Kidney (tissue), 14 donors: ENCODE measurements around the gene BBS2. TPM values are rescaled to one million over a fixed set of nuclear protein-coding genes. Genes with fewer than 3 reads are reported as not detected.
"Not testable (repeated sequence)": the region's sequence is repeated elsewhere in the genome, so short reads cannot be mapped to it uniquely, and the experiment has no call there.

ENCODE experiments used
- DNase-seq, 5 donors: peaks; one replicate each; pipeline ENCODE4 v3.0.0-alpha.2; 2013 to 2020
- FAIRE-seq: peaks from 2 replicates; lab custom pipeline; 2012; peaks lifted over from hg19 to GRCh38; lab: Jason Lieb, UNC
- H3K27ac ChIP-seq, 2 donors: one replicate each; pipeline ENCODE4 v1.7.0; 2013; ENCODE audit warnings: low read depth in 2 of 2, low read length in 2 of 2, inconsistent platforms in 1 of 2
- H3K27me3 ChIP-seq: one replicate; pipeline ENCODE4 v1.7.1; 2013; ENCODE audit warnings: low read length, inconsistent platforms; ENCODE audit not compliant: control insufficient read depth, insufficient read depth
- H3K36me3 ChIP-seq, 3 donors: one replicate each; pipeline versions ENCODE4 v1.7.0 to v1.7.1; 2013; ENCODE audit warnings: low read length in 3 of 3, control low read depth in 1 of 3, inconsistent platforms in 1 of 3; ENCODE audit not compliant: insufficient read depth in 3 of 3, control insufficient read depth in 2 of 3
- H3K4me1 ChIP-seq, 3 donors: one replicate each; pipeline versions ENCODE4 v1.7.0 to v1.7.1; 2013; ENCODE audit warnings: low read length in 3 of 3, inconsistent platforms in 1 of 3, low read depth in 1 of 3; ENCODE audit not compliant: control insufficient read depth in 2 of 3, insufficient read depth in 2 of 3
- H3K4me3 ChIP-seq, 3 donors: one replicate each; pipeline versions ENCODE4 v1.7.0 to v1.8.1; 2013; ENCODE audit warnings: low read length in 3 of 3, control low read depth in 1 of 3, inconsistent platforms in 1 of 3
- H3K9ac ChIP-seq, 3 donors: one replicate each; pipeline versions ENCODE4 v1.7.0 to v1.7.1; 2013; ENCODE audit warnings: low read length in 3 of 3, control low read depth in 1 of 3, inconsistent platforms in 1 of 3
- H3K9me3 ChIP-seq, 3 donors: one replicate each; pipeline versions ENCODE4 v1.7.0 to v1.7.1; 2013; ENCODE audit warnings: low read length in 3 of 3, control low read depth in 1 of 3, inconsistent platforms in 1 of 3; ENCODE audit not compliant: control insufficient read depth in 2 of 3, insufficient read depth in 1 of 3
- intact Hi-C: fragments of 100-400 bp; cut with DNase I; formaldehyde crosslinking; loops from one replicate; pipeline ENCODE4 v1.11.1; 2022
- polyA plus RNA-seq: library from polyadenylated mRNA; stranded (reverse); fragments of 350-450 nt; fragmentation: Illumina TruSeq; extraction: RNeasy Lipid Tissue Mini Kit (QIAGEN cat#74804); gene quantifications from one replicate; pipeline ENCODE4 v1.2.3, GENCODE V29; 2014; ENCODE audit warnings: low read depth, low replicate concordance; ENCODE audit not compliant: insufficient read depth
- total RNA-seq: library from RNA; stranded (reverse); fragmentation: NEBNext Ultra II Directional; extraction: Animal tissue kit (Norgen Biotek cat#: 25700); gene quantifications from one replicate; pipeline ENCODE4 v1.2.1, GENCODE V29; 2021
- TF ChIP-seq, protein P1 (sequence below): IDR thresholded peaks from 3 replicates; pipeline ENCODE4 v1.5.1; 2012; ENCODE audit warnings: mild to moderate bottlenecking, moderate library complexity, borderline replicate concordance; ENCODE audit not compliant: insufficient read depth; ENCODE audit errors: extremely low read depth
- donor health status: control.
- donor health status: control.
- donor health status: control.
- donor health status: control.
- donor health status: control.
- donor health status: DM: yes; HTN: yes; CAD: no.
- donor health status: Normal renal cell carcinoma (clear cell type).

BBS2 gene
- total and polyA plus RNA-seq, 2 donors from 2014 or later = 46.5 to 64.2 TPM

GRCh38 chr16:56493126-56493525 is 26.7 kb downstream of the BBS2 start:
- Histone ChIP-seq H3K4me1 (no peaks in the 10 kb centered on the region), H3K9me3 (no peaks in the 10 kb centered on the region), H3K36me3 (peaks cover 0 to 16% (median 15%) of the 10 kb centered on the region in 3 donors), H3K4me3 (no peak overlapping the region), H3K9ac (no peak overlapping the region), H3K27ac (no peak overlapping the region), H3K27me3 (no peaks in the 10 kb centered on the region)
- FAIRE-seq (no peak), DNase-seq (no peak)
- intact Hi-C loops = no loop called here
- TF ChIP-seq, protein P1, sequence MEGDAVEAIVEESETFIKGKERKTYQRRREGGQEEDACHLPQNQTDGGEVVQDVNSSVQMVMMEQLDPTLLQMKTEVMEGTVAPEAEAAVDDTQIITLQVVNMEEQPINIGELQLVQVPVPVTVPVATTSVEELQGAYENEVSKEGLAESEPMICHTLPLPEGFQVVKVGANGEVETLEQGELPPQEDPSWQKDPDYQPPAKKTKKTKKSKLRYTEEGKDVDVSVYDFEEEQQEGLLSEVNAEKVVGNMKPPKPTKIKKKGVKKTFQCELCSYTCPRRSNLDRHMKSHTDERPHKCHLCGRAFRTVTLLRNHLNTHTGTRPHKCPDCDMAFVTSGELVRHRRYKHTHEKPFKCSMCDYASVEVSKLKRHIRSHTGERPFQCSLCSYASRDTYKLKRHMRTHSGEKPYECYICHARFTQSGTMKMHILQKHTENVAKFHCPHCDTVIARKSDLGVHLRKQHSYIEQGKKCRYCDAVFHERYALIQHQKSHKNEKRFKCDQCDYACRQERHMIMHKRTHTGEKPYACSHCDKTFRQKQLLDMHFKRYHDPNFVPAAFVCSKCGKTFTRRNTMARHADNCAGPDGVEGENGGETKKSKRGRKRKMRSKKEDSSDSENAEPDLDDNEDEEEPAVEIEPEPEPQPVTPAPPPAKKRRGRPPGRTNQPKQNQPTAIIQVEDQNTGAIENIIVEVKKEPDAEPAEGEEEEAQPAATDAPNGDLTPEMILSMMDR = no peak

- H3K4me3 ChIP-seq = no peak overlapping the region
- no peaks in the 10 kb centered on the region for H3K27me3 ChIP-seq
- peaks cover 0 to 4% (median 2%) of the 10 kb centered on the region in 3 donors for H3K36me3 ChIP-seq
- intact Hi-C loops = no loop called here
- H3K9ac ChIP-seq = no peak overlapping the region
- H3K27ac ChIP-seq = no peak overlapping the region
- DNase-seq = no peak
- H3K9me3 ChIP-seq = no peaks in the 10 kb centered on the region
- TF ChIP-seq, protein P1 = no peak
- no peaks in the 10 kb centered on the region for H3K4me1 ChIP-seq
- peak; percentile 57 for FAIRE-seq
Observed at GRCh38 chr16:56491657-56492261, 28.1 kb downstream of the BBS2 start.

- peaks cover 2 to 18% (median 8%) of the 10 kb centered on the region in 3 donors for H3K36me3 ChIP-seq
- H3K4me3 ChIP-seq, intact Hi-C loops, H3K27me3 ChIP-seq, H3K4me1 ChIP-seq, H3K9ac ChIP-seq, FAIRE-seq, H3K9me3 ChIP-seq, DNase-seq, H3K27ac ChIP-seq: not testable (repeated sequence)
Observed at GRCh38 chr16:56488868-56489267, 31.0 kb downstream of the BBS2 start.

DNA sequence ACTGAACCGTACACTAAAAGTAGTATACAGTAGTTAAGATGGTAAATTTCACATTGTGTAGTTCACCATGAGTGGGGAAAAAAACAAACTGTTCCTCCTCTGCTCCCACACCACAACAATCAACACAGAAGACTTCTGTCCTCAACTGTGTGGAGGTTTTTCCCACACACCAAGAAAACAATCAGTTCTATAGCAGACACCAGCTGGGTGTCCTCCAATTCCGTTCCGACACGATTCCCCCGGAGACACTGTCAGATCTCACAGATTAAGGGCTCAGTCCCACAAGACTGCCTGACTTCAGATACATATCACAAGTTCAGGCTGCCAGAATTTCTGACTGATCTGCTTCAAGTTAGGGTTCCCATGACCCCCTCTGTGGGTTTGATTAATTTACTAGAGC is 31.8 kb downstream of the BBS2 start:
- Histone ChIP-seq H3K9ac (no peak overlapping the region), H3K36me3 (peaks cover 2 to 22% (median 8%) of the 10 kb centered on the region in 3 donors), H3K4me3 (no peak overlapping the region), H3K27ac (no peak overlapping the region), H3K4me1 (no peaks in the 10 kb centered on the region), H3K27me3 (no peaks in the 10 kb centered on the region), H3K9me3 (no peaks in the 10 kb centered on the region)
- FAIRE-seq = no peak
- intact Hi-C loops = no loop called here
- TF ChIP-seq, protein P1 = no peak
- DNase-seq = peak in 2 of 5 donors; percentile 13 to 14
